Testis (tissue), 2 donors: ENCODE data around the gene ZBTB12.

Experiments used
- CTCF ChIP-seq, 3 experiments: fragments of 450-650 bp in 2 of 3; fragments of 200-600 bp in 1 of 3; sonication (generic) in 1 of 3; IDR thresholded peaks; one replicate each; pipeline ENCODE4 v1.5.1; 2016 to 2019; ENCODE audit warnings: antibody characterized with exemption in 3 of 3, mild to moderate bottlenecking in 2 of 3, moderate library complexity in 1 of 3
- POLR2A ChIP-seq: fragments of 450-650 bp; IDR thresholded peaks from one replicate; pipeline ENCODE4 v1.6.1; 2017; ENCODE audit warnings: antibody characterized with exemption, mild to moderate bottlenecking, moderate library complexity

DNA sequence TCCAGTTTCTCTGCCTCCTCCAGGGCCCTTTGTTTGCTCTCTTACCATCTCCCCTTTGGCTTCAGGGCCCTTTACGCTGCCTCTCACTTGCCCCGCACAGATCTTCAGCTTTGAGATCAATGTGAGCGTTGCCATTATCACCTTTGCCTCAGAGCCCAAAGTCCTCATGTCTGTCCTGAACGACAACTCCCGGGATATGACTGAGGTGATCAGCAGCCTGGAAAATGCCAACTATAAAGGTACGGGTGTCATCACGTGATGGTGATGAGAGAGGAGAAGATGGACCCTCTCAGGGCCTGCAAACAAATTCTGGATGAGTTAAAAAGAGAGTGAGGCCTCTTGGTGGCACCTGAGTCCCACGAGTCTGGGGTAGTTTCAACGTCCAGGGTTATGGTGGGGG lies 33.9 kb upstream of the ZBTB12 start:
- TF ChIP-seq CTCF (IDR thresholded peaks at IDR 0.05) = no peak
- TF ChIP-seq POLR2A = no peak
